Stimulated activated naive B cell treated with anti-CD40 and anti-IgM and Interleukin-4, amounts not matched to agents 10 μg/mL and 1 μg/mL and 100 μg/mL, for 72 hours (primary cell): Measurements from ENCODE around the gene RHOBTB1.
A peak's percentile ranks its signal among the peaks of the same experiment; 100 is the strongest.
"Not testable (repeated sequence)": the region's sequence is repeated elsewhere in the genome, so short reads cannot be mapped to it uniquely, and the experiment has no call there.

Experiments
- ATAC-seq, 2 donors: fragments of 150-1000 bp; cut with Tn5 transposase; replicated peaks; 2 replicates each; pipeline ENCODE4 v1.10.0; 2021; ENCODE audit warnings: moderate library complexity in 1 of 2
- DNase-seq: peaks from one replicate; pipeline ENCODE4 v3.0.0; 2021
- H3K27ac Mint-ChIP-seq: one replicate; pipeline ENCODE4 v1.8.0; 2022; ENCODE audit warnings: mild to moderate bottlenecking, mixed read lengths
- H3K27me3 Mint-ChIP-seq, 2 donors: one replicate each; pipeline ENCODE4 v1.8.0; 2022; ENCODE audit warnings: mixed read lengths in 2 of 2
- H3K36me3 Mint-ChIP-seq, 2 donors: one replicate each; pipeline ENCODE4 v1.8.0; 2022; ENCODE audit warnings: mixed read lengths in 2 of 2, mild to moderate bottlenecking in 1 of 2
- H3K4me1 Mint-ChIP-seq, 2 donors: one replicate each; pipeline ENCODE4 v1.8.0; 2022; ENCODE audit warnings: mixed read lengths in 2 of 2, mild to moderate bottlenecking in 1 of 2
- H3K4me3 Mint-ChIP-seq, 2 donors: one replicate each; pipeline ENCODE4 v1.8.0; 2022; ENCODE audit warnings: mild to moderate bottlenecking in 2 of 2, mixed read lengths in 2 of 2, moderate library complexity in 1 of 2
- H3K9me3 Mint-ChIP-seq, 2 donors: one replicate each; pipeline ENCODE4 v1.8.0; 2022; ENCODE audit warnings: mixed read lengths in 2 of 2, mild to moderate bottlenecking in 1 of 2

Gene RHOBTB1

DNA sequence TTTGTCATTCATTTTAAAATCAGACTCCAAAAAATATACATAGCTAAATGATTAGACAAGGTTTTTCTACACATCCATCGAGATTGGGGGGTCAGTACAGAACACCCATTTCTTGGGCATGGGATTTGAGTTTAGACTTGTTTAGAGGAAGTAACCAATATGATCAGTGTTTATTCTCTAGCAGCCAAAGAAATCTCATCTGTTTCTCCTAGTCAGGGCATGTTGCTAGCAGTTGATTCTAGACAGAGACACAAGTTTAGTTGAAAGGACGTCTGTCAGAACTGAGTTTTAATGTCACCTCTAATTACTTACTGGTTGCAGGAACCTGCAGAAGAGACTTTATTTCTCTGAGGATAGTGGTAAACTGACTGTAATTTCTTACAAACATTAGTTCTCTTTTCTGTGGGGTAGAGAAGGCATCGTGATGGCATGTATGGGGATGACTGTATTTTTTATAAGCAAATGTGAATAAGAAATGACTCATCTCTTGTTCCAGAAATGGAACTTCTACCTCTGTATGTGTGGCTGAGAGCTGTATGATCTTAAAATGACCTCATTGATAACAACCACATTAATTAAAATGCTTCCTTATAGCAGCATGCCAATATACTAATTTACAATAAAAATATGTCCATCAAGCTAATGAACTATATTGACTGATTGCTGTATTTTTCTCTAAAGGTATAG is 30.6 kb upstream of the RHOBTB1 start:
- Mint-ChIP-seq H3K4me1 (peaks cover 3 to 12% of the 10 kb centered on the region in 2 donors), H3K4me3 (no peak overlapping the region), H3K9me3 (no peaks in the 10 kb centered on the region), H3K36me3 (no peaks in the 10 kb centered on the region), H3K27ac (no peak overlapping the region), H3K27me3 (peaks cover 0 to 15% of the 10 kb centered on the region in 2 donors)
- DNase-seq (no peak), ATAC-seq (peak; percentile 70 to 94)

DNA sequence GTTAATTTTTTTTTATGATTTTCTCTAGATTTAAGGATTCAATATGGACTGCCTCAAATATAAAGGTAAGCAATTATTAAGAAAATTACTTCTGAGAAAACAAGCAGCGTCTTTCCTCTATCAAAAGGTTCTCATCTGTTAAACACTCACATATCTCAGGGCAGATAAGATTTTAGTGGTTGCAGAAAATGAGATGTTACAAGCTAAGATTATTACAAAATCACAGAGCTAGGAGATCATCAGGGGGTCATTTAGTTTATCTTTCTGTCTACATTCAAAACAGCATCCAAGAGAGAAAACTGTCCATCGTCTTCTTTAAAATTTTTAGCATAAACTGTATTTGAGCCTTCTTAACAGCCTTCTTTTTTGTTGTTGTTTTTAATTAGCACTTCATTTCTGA is 29.1 kb upstream of the RHOBTB1 start:
- ATAC-seq (no peak), DNase-seq (no peak)
- no peak overlapping the region for H3K27ac Mint-ChIP-seq
- H3K27me3 Mint-ChIP-seq = peaks cover 0 to 21% of the 10 kb centered on the region in 2 donors
- H3K36me3 Mint-ChIP-seq = no peaks in the 10 kb centered on the region
- H3K4me3 Mint-ChIP-seq = no peak overlapping the region
- no peaks in the 10 kb centered on the region for H3K9me3 Mint-ChIP-seq
- peaks cover 10% of the 10 kb centered on the region in 2 donors for H3K4me1 Mint-ChIP-seq

- H3K27ac Mint-ChIP-seq, H3K9me3 Mint-ChIP-seq, DNase-seq, H3K4me3 Mint-ChIP-seq, H3K36me3 Mint-ChIP-seq, ATAC-seq: not testable (repeated sequence)
- H3K27me3 Mint-ChIP-seq = peaks cover 3 to 24% of the 10 kb centered on the region in 2 donors
- H3K4me1 Mint-ChIP-seq = peaks cover 14 to 19% of the 10 kb centered on the region in 2 donors
These were observed 28.2 kb upstream of the RHOBTB1 start for GRCh38 chr10:60972181-60972580.

DNA sequence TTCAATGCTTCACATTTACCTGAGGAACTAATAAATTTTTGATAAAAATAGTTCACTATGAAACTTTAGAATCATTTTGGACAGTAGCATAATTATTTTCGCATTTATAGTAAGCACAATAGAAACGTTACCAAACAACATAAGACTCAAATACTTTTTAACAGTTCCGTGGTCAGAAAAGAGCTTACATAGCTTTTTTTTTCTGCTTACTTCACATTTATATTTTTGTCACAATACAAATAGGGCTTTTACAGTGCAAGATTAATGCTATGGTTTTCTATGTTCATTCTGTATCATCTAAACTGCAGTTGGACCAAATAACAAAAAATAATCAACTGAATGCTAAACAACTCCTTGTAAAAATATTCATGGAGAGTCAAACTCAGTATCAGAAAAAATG is 26.5 kb upstream of the RHOBTB1 start:
- ATAC-seq = no peak
- peaks cover 8 to 20% of the 10 kb centered on the region in 2 donors for H3K27me3 Mint-ChIP-seq
- H3K27ac Mint-ChIP-seq = no peak overlapping the region
- H3K36me3 Mint-ChIP-seq = no peaks in the 10 kb centered on the region
- no peak for DNase-seq
- H3K9me3 Mint-ChIP-seq = no peaks in the 10 kb centered on the region
- H3K4me3 Mint-ChIP-seq = no peak overlapping the region
- peaks cover 11 to 17% of the 10 kb centered on the region in 2 donors for H3K4me1 Mint-ChIP-seq

- Mint-ChIP-seq H3K4me1 (peaks cover 14 to 25% of the 10 kb centered on the region in 2 donors), H3K4me3 (no peak overlapping the region), H3K27ac (no peak overlapping the region), H3K9me3 (no peaks in the 10 kb centered on the region), H3K36me3 (no peaks in the 10 kb centered on the region), H3K27me3 (peaks cover 8 to 17% of the 10 kb centered on the region in 2 donors)
- no peak for ATAC-seq
- no peak for DNase-seq
These were observed 24.5 kb upstream of the RHOBTB1 start for GRCh38 chr10:60968504-60968903.

- H3K4me3 Mint-ChIP-seq = peak overlapping the region in 1 of 2 donors; percentile 3
- peak overlapping the region; percentile 14 for H3K27ac Mint-ChIP-seq
- peak; percentile 54 to 65 for ATAC-seq
These were observed 24.0 kb upstream of the RHOBTB1 start for GRCh38 chr10:60967854-60968484.

GRCh38 chr10:60967260-60967659 is 23.3 kb upstream of the RHOBTB1 start:
- no peak for ATAC-seq
- H3K4me1 Mint-ChIP-seq = peaks cover 14 to 26% of the 10 kb centered on the region in 2 donors
- H3K4me3 Mint-ChIP-seq = no peak overlapping the region
- DNase-seq = no peak
- H3K9me3 Mint-ChIP-seq = no peaks in the 10 kb centered on the region
- peaks cover 8 to 14% of the 10 kb centered on the region in 2 donors for H3K27me3 Mint-ChIP-seq
- no peaks in the 10 kb centered on the region for H3K36me3 Mint-ChIP-seq
- H3K27ac Mint-ChIP-seq = no peak overlapping the region

More at GRCh38 chr10:60967854-60968484, 24.0 kb upstream of the RHOBTB1 start:
- Mint-ChIP-seq H3K9me3 (no peaks in the 10 kb centered on the region), H3K4me1 (peaks cover 14 to 26% of the 10 kb centered on the region in 2 donors), H3K36me3 (no peaks in the 10 kb centered on the region), H3K27me3 (peaks cover 8 to 15% of the 10 kb centered on the region in 2 donors)
- DNase-seq = no peak

GRCh38 chr10:60965696-60966095 is 21.7 kb upstream of the RHOBTB1 start:
- Mint-ChIP-seq H3K27me3 (peaks cover 8 to 11% of the 10 kb centered on the region in 2 donors), H3K4me3 (no peak overlapping the region), H3K36me3 (no peaks in the 10 kb centered on the region), H3K27ac (no peak overlapping the region), H3K4me1 (peaks cover 20 to 34% of the 10 kb centered on the region in 2 donors), H3K9me3 (no peaks in the 10 kb centered on the region)
- DNase-seq (no peak), ATAC-seq (no peak)

DNA sequence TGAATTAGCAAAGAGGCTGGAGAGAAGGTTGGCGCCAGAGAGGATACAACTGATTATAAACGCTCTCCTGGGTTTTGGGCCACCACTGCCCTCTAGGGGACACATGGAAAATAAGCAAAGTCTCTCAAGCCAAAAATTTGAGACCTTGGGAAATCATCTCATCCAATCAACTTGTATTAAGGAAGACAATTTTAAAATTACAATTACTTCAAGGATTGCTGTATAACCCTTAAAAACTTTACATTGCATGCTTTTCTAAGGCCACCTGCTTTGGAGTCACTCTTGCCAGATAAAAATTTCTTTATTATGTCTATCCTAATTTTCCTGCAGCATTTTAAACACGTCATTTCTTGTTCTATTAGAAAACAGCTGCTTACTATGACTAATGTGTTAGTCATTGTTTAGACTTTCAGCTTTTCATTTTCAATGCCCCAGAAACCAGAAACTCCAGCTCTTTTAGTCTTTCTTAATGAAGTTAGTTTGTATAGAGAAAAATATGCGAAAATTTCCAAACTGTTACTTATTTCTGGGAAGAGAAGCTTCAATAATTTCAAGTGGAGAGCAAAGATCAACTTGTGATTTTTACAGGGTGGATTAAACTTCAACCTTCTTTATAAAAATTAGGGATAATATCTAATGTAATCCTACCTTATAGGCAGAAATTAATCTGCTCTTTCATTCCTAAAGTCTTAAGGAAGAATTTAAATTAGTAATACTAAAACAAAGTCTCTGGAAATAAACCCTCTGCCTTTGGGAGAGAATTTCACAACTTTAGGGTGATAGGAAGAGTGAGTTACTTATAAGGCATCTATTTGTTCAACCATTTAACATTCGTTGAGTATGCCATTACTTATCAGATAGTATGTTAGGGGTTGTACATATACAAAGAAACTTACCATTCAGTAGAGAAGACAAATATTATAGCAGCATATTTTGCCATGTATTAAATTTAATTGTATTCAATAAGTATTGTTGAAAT is 20.6 kb upstream of the RHOBTB1 start:
- Mint-ChIP-seq H3K9me3 (no peaks in the 10 kb centered on the region), H3K27ac (no peak overlapping the region), H3K4me3 (no peak overlapping the region), H3K4me1 (peaks cover 23 to 38% of the 10 kb centered on the region in 2 donors), H3K27me3 (peaks cover 8 to 11% of the 10 kb centered on the region in 2 donors), H3K36me3 (no peaks in the 10 kb centered on the region)
- ATAC-seq (peak; percentile 44 to 60), DNase-seq (no peak)

GRCh38 chr10:60963441-60964256 is 19.7 kb upstream of the RHOBTB1 start:
- H3K27ac Mint-ChIP-seq = no peak overlapping the region
- H3K9me3 Mint-ChIP-seq = no peaks in the 10 kb centered on the region
- ATAC-seq (no peak), DNase-seq (no peak)
- no peaks in the 10 kb centered on the region for H3K36me3 Mint-ChIP-seq
- peaks cover 7 to 8% of the 10 kb centered on the region in 2 donors for H3K27me3 Mint-ChIP-seq
- H3K4me1 Mint-ChIP-seq = peaks cover 21 to 38% of the 10 kb centered on the region in 2 donors
- no peak overlapping the region for H3K4me3 Mint-ChIP-seq

DNA sequence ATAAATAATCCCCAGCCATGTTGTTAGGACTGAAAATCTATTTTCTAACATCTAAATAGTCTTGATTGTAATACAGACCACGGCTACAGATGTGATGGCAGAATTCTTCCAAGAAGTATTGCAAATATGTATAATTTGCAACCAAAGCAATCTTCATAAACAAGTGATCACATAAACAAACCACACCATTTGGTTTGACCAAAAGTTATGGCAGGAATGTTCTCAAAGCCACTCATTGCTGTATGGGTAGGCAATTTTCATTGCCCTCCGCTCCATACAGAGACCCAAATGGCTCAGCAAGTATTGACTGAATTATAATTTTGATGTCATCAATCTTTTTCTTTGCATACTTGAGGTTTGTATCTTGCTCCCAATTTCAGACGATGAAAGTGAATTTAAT is 19.0 kb upstream of the RHOBTB1 start:
- peaks cover 15 to 31% of the 10 kb centered on the region in 2 donors for H3K4me1 Mint-ChIP-seq
- no peak for DNase-seq
- H3K27ac Mint-ChIP-seq = no peak overlapping the region
- ATAC-seq = no peak
- H3K27me3 Mint-ChIP-seq = peaks cover under 1 to 8% of the 10 kb centered on the region in 2 donors
- H3K9me3 Mint-ChIP-seq = no peaks in the 10 kb centered on the region
- no peak overlapping the region for H3K4me3 Mint-ChIP-seq
- H3K36me3 Mint-ChIP-seq = no peaks in the 10 kb centered on the region

GRCh38 chr10:60960913-60961312 is 16.9 kb upstream of the RHOBTB1 start:
- Mint-ChIP-seq H3K4me1 (peaks cover 13 to 21% of the 10 kb centered on the region in 2 donors), H3K9me3 (no peaks in the 10 kb centered on the region), H3K36me3 (no peaks in the 10 kb centered on the region), H3K27ac (no peak overlapping the region), H3K27me3 (no peaks in the 10 kb centered on the region), H3K4me3 (peak overlapping the region in 1 of 2 donors; percentile 31)
- ATAC-seq = peak; percentile 63 to 67
- peak; percentile 4 for DNase-seq

DNA sequence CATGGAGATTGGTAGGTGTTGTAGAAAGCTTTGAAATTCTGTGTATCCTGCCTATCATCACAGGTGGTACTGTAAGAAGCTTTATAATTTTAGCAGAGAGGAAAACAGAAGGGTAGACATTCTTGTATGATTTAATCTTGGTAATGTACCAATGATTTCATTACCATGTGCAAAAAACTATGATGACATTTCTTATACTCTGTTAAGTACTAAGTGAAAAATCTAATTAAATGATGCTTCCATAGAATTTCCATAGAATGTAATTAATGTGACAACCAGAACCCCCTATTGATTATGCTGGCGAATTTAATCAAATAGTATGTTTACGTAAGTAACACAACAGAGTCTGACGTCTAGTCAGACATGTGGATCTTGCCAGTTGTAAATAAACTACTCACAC is 16.0 kb upstream of the RHOBTB1 start:
- DNase-seq = no peak
- Mint-ChIP-seq H3K9me3 (no peaks in the 10 kb centered on the region), H3K4me3 (no peak overlapping the region), H3K36me3 (no peaks in the 10 kb centered on the region), H3K4me1 (peaks cover 13 to 21% of the 10 kb centered on the region in 2 donors), H3K27me3 (no peaks in the 10 kb centered on the region), H3K27ac (no peak overlapping the region)
- ATAC-seq = no peak
